Activated T-cell treated with anti-CD3 and anti-CD28 coated beads, Interleukin-2, amount 50 U/mL, for 24 hours (primary cell): ENCODE measurements around the gene FAM47A.

Experiments used
- DNase-seq: peaks from one replicate; pipeline ENCODE4 v3.0.0-alpha.2; 2020
- H3K27ac Mint-ChIP-seq: 2 replicates; pipeline ENCODE4 v1.8.0; 2020; ENCODE audit warnings: mild to moderate bottlenecking, mixed read lengths
- H3K27me3 Mint-ChIP-seq: 2 replicates; pipeline ENCODE4 v1.8.0; 2020; ENCODE audit warnings: mixed read lengths
- H3K36me3 Mint-ChIP-seq: 2 replicates; pipeline ENCODE4 v1.8.0; 2020; ENCODE audit warnings: low read depth, mixed read lengths
- H3K4me1 Mint-ChIP-seq: 2 replicates; pipeline ENCODE4 v1.8.0; 2020; ENCODE audit warnings: low read depth, mixed read lengths
- H3K4me3 Mint-ChIP-seq: 2 replicates; pipeline ENCODE4 v1.8.0; 2020; ENCODE audit warnings: mild to moderate bottlenecking, moderate library complexity, mixed read lengths
- H3K9me3 Mint-ChIP-seq: 2 replicates; pipeline ENCODE4 v1.8.0; 2020; ENCODE audit warnings: mixed read lengths

FAM47A gene

GRCh38 chrX:34132028-34132427 is at the start of gene FAM47A:
TSS of gene FAM47A (minus strand) at chrX:34132314. CDS start at chrX:34132278, 36 bp downstream.
- H3K27me3 Mint-ChIP-seq = peaks cover 8% of the 10 kb centered on the region
- H3K36me3 Mint-ChIP-seq = no peaks in the 10 kb centered on the region
- no peak within 1 kb of the TSS for H3K27ac Mint-ChIP-seq
- H3K4me3 Mint-ChIP-seq = no peak within 1 kb of the TSS
- H3K9me3 Mint-ChIP-seq = peaks cover 4% of the 10 kb centered on the region
- H3K4me1 Mint-ChIP-seq = no peaks in the 10 kb centered on the region
- no peak for DNase-seq

GRCh38 chrX:34147345-34147744 is 15.2 kb upstream of the FAM47A start:
- no peaks in the 10 kb centered on the region for H3K4me1 Mint-ChIP-seq
- H3K9me3 Mint-ChIP-seq = no peaks in the 10 kb centered on the region
- H3K27me3 Mint-ChIP-seq = peaks cover 26% of the 10 kb centered on the region
- H3K27ac Mint-ChIP-seq = no peak overlapping the region
- H3K36me3 Mint-ChIP-seq = no peaks in the 10 kb centered on the region
- H3K4me3 Mint-ChIP-seq = no peak overlapping the region
- no peak for DNase-seq

- H3K4me1 Mint-ChIP-seq = no peaks in the 10 kb centered on the region
- no peak for DNase-seq
- H3K27me3 Mint-ChIP-seq = peaks cover 26% of the 10 kb centered on the region
- no peak overlapping the region for H3K27ac Mint-ChIP-seq
- H3K36me3 Mint-ChIP-seq = no peaks in the 10 kb centered on the region
- H3K9me3 Mint-ChIP-seq = no peaks in the 10 kb centered on the region
- no peak overlapping the region for H3K4me3 Mint-ChIP-seq
Measured at GRCh38 chrX:34146906-34147305, 14.8 kb upstream of the FAM47A start.

- Mint-ChIP-seq H3K36me3 (no peaks in the 10 kb centered on the region), H3K4me3 (no peak overlapping the region), H3K27ac (no peak overlapping the region), H3K9me3 (no peaks in the 10 kb centered on the region), H3K4me1 (no peaks in the 10 kb centered on the region), H3K27me3 (peaks cover 26% of the 10 kb centered on the region)
- DNase-seq = no peak
Measured at GRCh38 chrX:34144246-34144645, 12.1 kb upstream of the FAM47A start.

GRCh38 chrX:34140816-34141215 is 8.7 kb upstream of the FAM47A start:
- H3K4me1 Mint-ChIP-seq = no peaks in the 10 kb centered on the region
- no peaks in the 10 kb centered on the region for H3K36me3 Mint-ChIP-seq
- H3K9me3 Mint-ChIP-seq = peaks cover under 1% of the 10 kb centered on the region
- H3K4me3 Mint-ChIP-seq = no peak overlapping the region
- DNase-seq = no peak
- no peak overlapping the region for H3K27ac Mint-ChIP-seq
- peaks cover 16% of the 10 kb centered on the region for H3K27me3 Mint-ChIP-seq

- H3K9me3 Mint-ChIP-seq = peaks cover 4% of the 10 kb centered on the region
- no peak overlapping the region for H3K4me3 Mint-ChIP-seq
- no peaks in the 10 kb centered on the region for H3K4me1 Mint-ChIP-seq
- peaks cover 8% of the 10 kb centered on the region for H3K27me3 Mint-ChIP-seq
- no peaks in the 10 kb centered on the region for H3K36me3 Mint-ChIP-seq
- H3K27ac Mint-ChIP-seq = no peak overlapping the region
- no peak for DNase-seq
Measured at GRCh38 chrX:34130980-34131744, 952 bp downstream of the FAM47A start.

- Mint-ChIP-seq H3K4me3 (no peak overlapping the region), H3K9me3 (peaks cover 2% of the 10 kb centered on the region), H3K4me1 (no peaks in the 10 kb centered on the region), H3K27me3 (peaks cover 11% of the 10 kb centered on the region), H3K27ac (no peak overlapping the region), H3K36me3 (no peaks in the 10 kb centered on the region)
- DNase-seq = no peak
Measured at GRCh38 chrX:34130501-34130900, 1.6 kb downstream of the FAM47A start.

- DNase-seq = no peak
- Mint-ChIP-seq H3K4me3 (no peak overlapping the region), H3K27ac (no peak overlapping the region), H3K36me3 (no peaks in the 10 kb centered on the region), H3K9me3 (peaks cover 2% of the 10 kb centered on the region), H3K4me1 (no peaks in the 10 kb centered on the region), H3K27me3 (peaks cover 15% of the 10 kb centered on the region)
Measured at GRCh38 chrX:34126011-34126410, 6.1 kb downstream of the FAM47A start.

GRCh38 chrX:34119122-34119521 is 13.0 kb downstream of the FAM47A start:
- no peaks in the 10 kb centered on the region for H3K4me1 Mint-ChIP-seq
- H3K4me3 Mint-ChIP-seq = no peak overlapping the region
- H3K27me3 Mint-ChIP-seq = peaks cover 5% of the 10 kb centered on the region
- H3K27ac Mint-ChIP-seq = no peak overlapping the region
- no peaks in the 10 kb centered on the region for H3K36me3 Mint-ChIP-seq
- H3K9me3 Mint-ChIP-seq = no peaks in the 10 kb centered on the region
- no peak for DNase-seq

DNA sequence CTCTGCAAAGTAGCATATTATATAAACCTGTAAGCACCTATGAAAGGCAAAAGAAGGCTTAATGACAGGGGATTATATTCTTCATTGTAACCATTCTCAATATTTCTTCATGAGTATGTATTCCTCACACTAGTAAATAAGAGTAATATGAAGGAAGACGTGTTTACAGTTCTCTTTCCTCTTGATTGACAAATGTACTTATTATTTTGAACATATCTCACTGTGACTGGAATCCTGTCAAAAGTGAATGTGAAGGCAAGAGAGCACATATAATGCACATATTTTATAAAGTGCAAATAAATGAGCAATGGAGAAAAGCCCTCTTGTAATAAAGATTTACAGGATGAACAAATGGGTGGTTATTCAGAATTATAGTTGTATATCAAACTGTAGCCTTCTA is 19.7 kb downstream of the FAM47A start:
- no peak for DNase-seq
- no peak overlapping the region for H3K27ac Mint-ChIP-seq
- H3K36me3 Mint-ChIP-seq = no peaks in the 10 kb centered on the region
- H3K27me3 Mint-ChIP-seq = peaks cover 8% of the 10 kb centered on the region
- no peak overlapping the region for H3K4me3 Mint-ChIP-seq
- H3K9me3 Mint-ChIP-seq = no peaks in the 10 kb centered on the region
- no peaks in the 10 kb centered on the region for H3K4me1 Mint-ChIP-seq
